GM21447 (cell line): Measurements from ENCODE around the gene PRKCQ.

Experiments
- ATAC-seq: cut with Tn5 transposase; IDR thresholded peaks from one replicate; pipeline ENCODE4 v1.9.1; 2021; ENCODE audit not compliant: unreplicated experiment

PRKCQ gene

GRCh38 chr10:6579904-6580278, at the start of gene PRKCQ:
PRKCQ (minus strand) TSS chr10:6580276; CDS start chr10:6515135, 65,141 bp downstream.
- ATAC-seq = no peak

DNA sequence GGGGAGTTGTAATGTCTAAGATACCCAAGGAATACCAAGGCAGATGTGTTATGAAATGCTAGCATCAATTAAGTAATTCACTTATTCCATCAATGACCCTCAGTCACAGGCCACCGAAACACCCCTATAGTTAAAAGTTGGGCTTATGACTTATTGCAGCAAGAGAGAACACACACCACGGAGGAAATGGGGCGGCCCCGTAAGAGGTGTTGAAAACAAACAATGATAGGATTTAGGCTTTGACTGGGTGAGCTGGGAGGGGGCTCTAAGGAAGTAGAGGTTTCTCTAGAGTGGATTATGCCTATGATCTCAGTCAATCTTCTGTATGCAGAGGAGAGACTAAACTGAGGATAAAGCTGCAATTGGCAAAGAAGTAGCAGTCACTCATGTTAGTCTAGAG, 45.4 kb upstream of the PRKCQ start:
- no peak for ATAC-seq

DNA sequence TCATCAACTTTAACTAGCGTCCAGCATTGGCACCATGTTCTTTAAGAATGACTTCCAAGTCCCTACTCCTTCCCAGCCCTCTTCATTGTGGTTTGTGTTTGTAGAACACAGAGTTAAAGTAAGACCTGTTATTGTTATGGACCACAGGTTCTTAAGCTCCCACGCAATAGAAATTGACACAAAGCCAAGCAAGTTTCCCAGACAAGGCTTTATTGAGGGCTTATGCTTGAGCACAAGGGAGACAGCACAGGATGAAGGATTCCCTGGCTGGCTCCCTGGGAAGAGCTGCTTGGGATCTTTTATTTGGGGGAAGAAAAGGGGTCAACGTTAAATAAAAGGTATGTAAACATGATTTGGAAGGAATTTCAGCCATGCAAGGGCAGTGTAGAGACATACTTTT, 44.3 kb upstream of the PRKCQ start:
- no peak for ATAC-seq

- no peak for ATAC-seq
These were observed 42.8 kb upstream of the PRKCQ start for GRCh38 chr10:6622921-6623320.

DNA sequence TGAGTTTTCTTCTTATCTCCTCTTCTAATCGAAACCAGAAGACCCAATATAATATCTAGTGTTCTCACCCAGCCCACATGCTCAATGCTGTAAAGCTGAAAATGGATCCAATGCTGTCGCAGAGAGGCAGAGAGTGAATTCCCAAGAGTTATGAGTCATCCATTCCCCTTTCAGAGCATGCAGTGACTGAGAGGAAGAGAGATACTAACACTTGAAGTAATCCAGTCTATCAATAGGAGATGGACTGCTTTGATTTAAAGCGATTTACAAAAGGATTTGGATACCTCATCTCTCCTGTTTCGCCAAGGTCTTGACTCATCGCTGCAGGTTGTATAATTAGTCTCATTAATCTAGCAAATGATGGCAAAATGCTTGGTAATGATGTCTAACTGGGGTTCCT, 41.5 kb upstream of the PRKCQ start:
- ATAC-seq = no peak

- ATAC-seq = no peak
These were observed 39.6 kb upstream of the PRKCQ start for GRCh38 chr10:6619660-6620059.

DNA sequence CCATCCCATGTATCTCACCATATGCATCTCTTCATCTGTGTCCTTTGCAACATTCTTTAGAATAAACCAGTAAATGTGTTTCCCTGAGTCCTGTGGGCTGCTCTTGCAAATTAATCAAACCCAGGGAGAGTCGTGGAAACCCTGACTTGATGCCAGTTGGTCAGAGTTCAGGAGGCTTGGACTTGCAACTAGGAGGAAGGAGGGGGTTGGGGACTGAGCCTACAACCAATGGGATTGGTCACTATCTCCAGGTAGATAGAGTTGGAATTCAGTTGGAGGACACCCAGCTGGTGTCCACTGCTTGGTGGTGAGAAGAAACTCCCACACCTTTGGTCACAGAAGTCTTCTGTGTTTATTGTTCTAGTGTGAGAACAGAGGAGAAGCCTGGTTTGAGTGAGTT, 38.3 kb upstream of the PRKCQ start:
- ATAC-seq = no peak

- ATAC-seq = no peak
These were observed 37.4 kb upstream of the PRKCQ start for GRCh38 chr10:6617309-6618076.

DNA sequence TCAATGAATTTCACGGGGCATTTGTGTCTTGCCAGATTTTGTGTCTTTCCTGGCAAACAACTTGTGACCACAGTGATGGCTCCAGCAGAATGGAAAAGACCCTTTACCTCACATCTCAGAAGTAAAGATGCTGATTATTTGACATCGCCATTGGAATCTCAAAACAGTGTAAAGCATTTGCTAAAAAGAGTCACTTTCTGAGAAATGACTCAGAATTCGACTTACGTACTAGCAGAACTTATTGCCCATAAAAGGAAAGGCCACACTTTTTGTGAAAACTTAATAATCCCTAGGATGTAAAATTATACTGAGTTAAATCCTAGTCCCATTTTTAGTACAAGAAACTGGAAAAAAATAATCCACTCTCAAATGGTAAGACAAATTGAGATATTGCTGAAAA, 35.9 kb upstream of the PRKCQ start:
- ATAC-seq = no peak

DNA sequence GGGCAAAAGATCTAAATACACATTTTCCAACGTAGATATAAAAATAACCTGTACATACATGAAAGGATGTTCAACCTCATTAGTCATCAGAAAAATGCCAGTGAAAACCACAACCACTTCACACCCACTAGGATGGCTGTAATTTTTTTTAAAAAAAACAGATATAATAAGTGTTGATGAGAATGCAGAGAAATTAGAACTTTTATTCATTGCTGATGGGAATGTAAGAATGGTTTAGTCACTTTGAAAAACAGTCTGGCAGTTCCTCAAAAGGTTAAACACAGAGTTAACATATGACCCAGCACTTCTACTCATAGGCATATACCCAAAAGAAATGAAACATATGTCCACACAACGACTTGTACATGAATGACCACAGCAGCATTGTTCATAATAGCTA, 32.3 kb upstream of the PRKCQ start:
- no peak for ATAC-seq

DNA sequence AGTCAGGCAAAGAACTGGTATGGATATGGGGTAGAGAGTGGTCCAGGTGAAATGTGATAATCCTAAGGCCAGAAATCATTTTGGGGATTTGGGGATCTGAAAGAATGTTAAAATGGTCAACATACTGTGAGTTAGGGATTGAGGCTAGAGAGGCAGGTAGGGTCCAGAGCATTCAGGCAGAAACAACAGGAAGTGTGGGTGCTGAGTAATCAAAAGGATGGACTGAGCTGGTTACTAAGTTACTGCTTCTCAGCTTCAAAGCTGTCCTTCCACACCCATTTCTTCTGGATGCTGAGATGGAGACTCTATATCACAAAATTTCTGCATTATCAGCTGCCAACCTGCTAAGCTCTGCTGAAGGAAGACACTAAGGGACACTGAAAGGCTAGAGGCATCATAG, 30.6 kb upstream of the PRKCQ start:
- ATAC-seq = no peak

GRCh38 chr10:6609625-6610024, 29.5 kb upstream of the PRKCQ start:
- no peak for ATAC-seq

GRCh38 chr10:6607778-6608177, 27.7 kb upstream of the PRKCQ start:
- ATAC-seq = no peak

DNA sequence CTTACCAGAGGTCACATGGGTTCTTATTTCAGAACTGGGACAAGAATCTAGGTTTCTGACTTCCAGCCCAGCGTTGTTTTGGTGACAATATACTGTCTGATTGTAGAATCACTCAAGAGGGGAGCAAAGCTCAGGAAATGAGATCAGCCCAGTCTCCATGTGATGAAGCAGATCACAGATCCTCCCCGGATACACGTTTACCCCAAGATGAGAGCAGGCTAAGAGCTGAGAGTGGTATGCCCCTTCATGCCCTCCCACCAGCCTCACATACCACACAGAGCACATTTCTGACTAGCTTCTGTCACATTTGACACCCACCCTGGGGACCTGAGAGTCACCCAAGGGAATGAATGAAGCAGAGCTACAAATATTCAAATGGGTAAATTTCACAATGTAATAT, 27.1 kb upstream of the PRKCQ start:
- ATAC-seq = no peak

- no peak for ATAC-seq
These were observed 23.4 kb upstream of the PRKCQ start for GRCh38 chr10:6603142-6604125.

DNA sequence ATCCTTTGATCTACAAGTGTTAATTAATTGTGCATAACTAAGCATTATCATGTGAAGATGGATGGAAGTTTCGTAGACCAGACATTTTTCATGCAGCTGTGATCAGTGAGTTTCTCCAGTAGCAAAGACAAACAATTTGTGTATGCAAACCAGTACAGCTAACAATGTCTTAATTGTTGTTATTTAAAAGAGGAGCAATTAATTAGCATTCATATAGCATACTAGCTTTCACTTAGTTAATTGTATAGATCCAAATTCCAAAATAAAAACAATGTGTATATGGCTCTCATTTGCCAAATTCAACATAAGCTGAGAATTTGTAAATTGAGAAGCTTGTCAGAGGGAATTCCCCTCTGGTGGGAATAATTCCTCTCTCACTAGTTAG, 22.6 kb upstream of the PRKCQ start:
- ATAC-seq = no peak

- no peak for ATAC-seq
These were observed 22.1 kb upstream of the PRKCQ start for GRCh38 chr10:6602026-6602699.

GRCh38 chr10:6601246-6601805, 21.2 kb upstream of the PRKCQ start:
- no peak for ATAC-seq

- ATAC-seq = no peak
These were observed 20.3 kb upstream of the PRKCQ start for GRCh38 chr10:6600224-6600987.

- no peak for ATAC-seq
These were observed 18.6 kb upstream of the PRKCQ start for GRCh38 chr10:6598679-6599078.

- no peak for ATAC-seq
These were observed 17.4 kb upstream of the PRKCQ start for GRCh38 chr10:6597478-6597877.
